ENCODE data around the gene FYN. TPM values are rescaled to one million over a fixed set of nuclear protein-coding genes. Genes with fewer than 3 reads are reported as not detected.

The FYN gene
- polyA plus RNA-seq, 1 donor (not counting 4 experiments of a cell fraction or from before 2014, with no cell fraction given), result 24.7 TPM

- H3K4me1 ChIP-seq (ENCODE audit: control insufficient read depth, extremely low read depth, insufficient read depth, low read length), result peaks cover 16% of the 10 kb centered on the region
- FAIRE-seq, result no peak
- peak overlapping the region; percentile 74 for H2AFZ ChIP-seq (ENCODE audit: control insufficient read depth, low read length)
- peak overlapping the region in 2 of 3 experiments; percentile 15 to 38 for H3K4me3 ChIP-seq (ENCODE audit: control insufficient read depth in 2 of 3, extremely low read depth in 1 of 3, insufficient read depth in 2 of 3, low read depth in 1 of 3, low read length in 3 of 3)
- H3K4me2 ChIP-seq (ENCODE audit: control insufficient read depth, extremely low read depth, insufficient read depth, low read depth, low read length), result peak overlapping the region; percentile 79
- H3K27ac ChIP-seq (ENCODE audit: control insufficient read depth, insufficient read depth, low read length), result peak overlapping the region; percentile 48
- peaks cover 2% of the 10 kb centered on the region for H3K9me1 ChIP-seq (ENCODE audit: control insufficient read depth, extremely low read depth, insufficient read depth, low read length)
- H3K79me2 ChIP-seq (ENCODE audit: control insufficient read depth, insufficient read depth, low read length), result peaks cover 5% of the 10 kb centered on the region
- no peaks in the 10 kb centered on the region for H4K20me1 ChIP-seq (ENCODE audit: control insufficient read depth, extremely low read depth, insufficient read depth, low read length)
- TF ChIP-seq CTCF (optimal IDR thresholded peaks at IDR 0.05 in 1 of 3, IDR thresholded peaks at IDR 0.05 in 1 of 3, conservative IDR thresholded peaks at IDR 0.05 in 1 of 3; ENCODE audit: extremely low read depth in 1 of 3, insufficient read depth in 2 of 3, low read length in 3 of 3) (no peak), EZH2 (IDR thresholded peaks at IDR 0.05; ENCODE audit: low read length) (no peak)
- no peak for DNase-seq (ENCODE audit: low read depth, low spot score)
- peaks cover 0 to 2% of the 10 kb centered on the region in 2 experiments for H3K36me3 ChIP-seq (ENCODE audit: control insufficient read depth in 2 of 2, extremely low read depth in 1 of 2, insufficient read depth in 2 of 2, low read length in 2 of 2)
- dilution Hi-C loops (cut with MboI; ENCODE audit: extremely low pct_ligation_motif_present, low sequenced_read_pairs), result no loop called here
- no peaks in the 10 kb centered on the region for H3K27me3 ChIP-seq (ENCODE audit: control insufficient read depth, extremely low read depth, insufficient read depth, low read length)
- H3K9ac ChIP-seq (ENCODE audit: control insufficient read depth, extremely low read depth, insufficient read depth, low read length), result peak overlapping the region; percentile 13
- no peaks in the 10 kb centered on the region for H3K9me3 ChIP-seq (ENCODE audit: control insufficient read depth, low read depth, low read length)
These were observed 49.2 kb downstream of the FYN start for GRCh38 chr6:111823831-111824607.

GRCh38 chr6:111823012-111823411, 50.2 kb downstream of the FYN start:
- FAIRE-seq (no peak), DNase-seq (ENCODE audit: low read depth, low spot score) (no peak)
- Histone ChIP-seq H2AFZ (ENCODE audit: control insufficient read depth, low read length) (no peak overlapping the region), H3K9me3 (ENCODE audit: control insufficient read depth, low read depth, low read length) (no peaks in the 10 kb centered on the region), H3K4me3 (ENCODE audit: control insufficient read depth in 2 of 3, extremely low read depth in 1 of 3, insufficient read depth in 2 of 3, low read depth in 1 of 3, low read length in 3 of 3) (no peak overlapping the region), H3K79me2 (ENCODE audit: control insufficient read depth, insufficient read depth, low read length) (peaks cover 5% of the 10 kb centered on the region), H3K9ac (ENCODE audit: control insufficient read depth, extremely low read depth, insufficient read depth, low read length) (no peak overlapping the region), H4K20me1 (ENCODE audit: control insufficient read depth, extremely low read depth, insufficient read depth, low read length) (no peaks in the 10 kb centered on the region), H3K27ac (ENCODE audit: control insufficient read depth, insufficient read depth, low read length) (no peak overlapping the region), H3K36me3 (ENCODE audit: control insufficient read depth in 2 of 2, extremely low read depth in 1 of 2, insufficient read depth in 2 of 2, low read length in 2 of 2) (peaks cover 0 to 2% of the 10 kb centered on the region in 2 experiments), H3K9me1 (ENCODE audit: control insufficient read depth, extremely low read depth, insufficient read depth, low read length) (peaks cover 2% of the 10 kb centered on the region), H3K4me2 (ENCODE audit: control insufficient read depth, extremely low read depth, insufficient read depth, low read depth, low read length) (no peak overlapping the region), H3K4me1 (ENCODE audit: control insufficient read depth, extremely low read depth, insufficient read depth, low read length) (peaks cover 16% of the 10 kb centered on the region), H3K27me3 (ENCODE audit: control insufficient read depth, extremely low read depth, insufficient read depth, low read length) (no peaks in the 10 kb centered on the region)
- dilution Hi-C loops (cut with MboI; ENCODE audit: extremely low pct_ligation_motif_present, low sequenced_read_pairs), result no loop called here
- TF ChIP-seq CTCF (optimal IDR thresholded peaks at IDR 0.05 in 1 of 3, IDR thresholded peaks at IDR 0.05 in 1 of 3, conservative IDR thresholded peaks at IDR 0.05 in 1 of 3; ENCODE audit: extremely low read depth in 1 of 3, insufficient read depth in 2 of 3, low read length in 3 of 3), result no peak
